Globus pallidus (tissue), 1 donor: ENCODE measurements around the gene PLPP4.

ENCODE experiments used
- DNase-seq: peaks from one replicate; pipeline ENCODE4 v3.0.0-alpha.2; 2015; ENCODE audit warnings: low spot score

PLPP4 gene

DNA sequence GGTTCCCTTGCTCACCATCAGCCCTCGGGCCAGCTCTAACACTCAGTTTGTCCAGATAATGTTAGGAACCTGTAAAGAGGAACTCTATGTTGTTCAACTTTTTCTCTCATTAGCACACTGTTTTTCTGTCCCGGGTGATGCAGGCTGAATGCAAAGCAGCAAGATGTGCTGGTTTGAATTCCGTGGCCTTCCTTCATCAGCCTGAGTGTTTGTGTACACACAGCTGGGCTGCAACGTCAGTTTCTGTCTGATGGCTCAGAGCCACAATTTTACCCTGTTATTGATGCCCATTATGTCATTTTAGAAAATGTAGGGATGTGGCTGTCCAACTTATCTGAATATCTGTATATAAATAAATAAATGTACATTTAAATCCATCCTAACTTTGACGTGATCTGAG is 152.0 kb downstream of the PLPP4 start:
- peak; percentile 8 for DNase-seq

DNA sequence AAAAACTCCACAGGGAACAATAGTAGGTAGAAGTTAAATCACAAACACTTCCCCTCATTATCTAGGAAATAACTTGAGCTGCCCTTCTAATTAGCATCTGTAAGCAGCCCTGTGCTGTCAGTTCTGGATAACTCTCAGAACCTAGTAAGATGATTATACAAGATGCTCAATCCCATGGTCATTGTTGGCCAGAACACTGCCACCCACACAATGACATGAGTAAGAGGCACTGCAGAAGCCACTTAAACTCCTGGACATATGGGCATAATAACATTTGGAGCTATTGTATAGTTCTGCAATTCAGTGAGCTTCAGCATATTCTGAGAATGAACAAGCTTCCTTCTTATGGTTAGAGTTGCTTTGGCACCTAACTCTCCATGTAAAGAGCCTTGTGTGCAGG is 153.8 kb downstream of the PLPP4 start:
- no peak for DNase-seq

DNA sequence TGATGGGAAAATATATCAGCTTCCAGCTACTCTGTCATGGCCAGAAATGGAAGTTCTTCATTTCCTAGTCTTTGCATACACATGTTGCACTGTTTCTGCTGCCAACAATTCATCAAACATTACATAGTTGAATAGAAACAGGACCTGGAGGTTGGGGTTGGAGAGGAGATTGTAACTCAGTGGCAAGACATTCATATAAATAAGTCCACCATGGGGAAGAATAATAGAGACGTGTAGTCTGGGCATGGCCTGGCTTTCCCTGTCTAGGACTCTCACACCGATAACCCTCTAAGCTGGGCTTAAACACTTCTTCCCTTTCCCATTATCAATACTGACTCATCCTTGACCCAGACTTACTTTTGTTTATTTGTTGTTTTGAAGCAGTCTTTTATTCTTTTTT is 155.7 kb downstream of the PLPP4 start:
- DNase-seq, result no peak

DNA sequence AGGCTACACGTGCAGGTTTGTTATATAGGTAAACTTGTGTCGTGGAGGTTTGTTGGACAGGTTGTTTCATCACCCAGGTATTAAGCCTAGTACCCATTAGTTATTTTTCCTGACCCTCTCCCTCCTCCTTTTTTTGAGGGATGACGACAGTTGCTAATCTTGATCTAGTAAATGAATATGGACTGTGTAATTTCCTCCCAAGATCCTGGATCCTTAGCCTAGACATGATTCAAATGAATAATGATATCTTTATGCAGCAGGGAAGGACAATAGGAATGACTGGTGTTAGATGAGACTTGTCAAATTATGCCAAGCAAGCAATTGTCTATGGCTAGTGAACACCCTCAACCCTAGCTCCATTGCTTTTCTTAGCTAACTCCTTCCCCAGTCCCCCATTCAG is 156.2 kb downstream of the PLPP4 start:
- DNase-seq, result no peak

DNA sequence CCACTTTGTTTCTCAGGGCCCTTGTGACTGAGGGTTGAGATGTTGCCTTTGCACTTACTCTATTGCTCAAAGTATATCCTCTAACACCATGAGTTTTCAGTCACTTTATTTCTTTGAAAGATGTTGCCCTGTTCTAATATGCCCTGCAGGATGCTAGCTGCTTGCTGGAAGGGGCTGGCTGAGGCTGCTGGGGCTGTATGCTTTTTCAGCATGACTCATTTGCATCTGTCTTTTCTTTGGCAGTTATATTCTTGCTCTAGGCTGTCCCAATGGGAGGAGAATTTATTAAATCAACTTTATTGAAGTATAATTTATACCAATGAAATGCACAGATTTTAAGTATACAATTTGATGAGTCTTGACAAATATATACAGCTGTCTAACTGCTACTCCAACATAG is 157.7 kb downstream of the PLPP4 start:
- no peak for DNase-seq

DNA sequence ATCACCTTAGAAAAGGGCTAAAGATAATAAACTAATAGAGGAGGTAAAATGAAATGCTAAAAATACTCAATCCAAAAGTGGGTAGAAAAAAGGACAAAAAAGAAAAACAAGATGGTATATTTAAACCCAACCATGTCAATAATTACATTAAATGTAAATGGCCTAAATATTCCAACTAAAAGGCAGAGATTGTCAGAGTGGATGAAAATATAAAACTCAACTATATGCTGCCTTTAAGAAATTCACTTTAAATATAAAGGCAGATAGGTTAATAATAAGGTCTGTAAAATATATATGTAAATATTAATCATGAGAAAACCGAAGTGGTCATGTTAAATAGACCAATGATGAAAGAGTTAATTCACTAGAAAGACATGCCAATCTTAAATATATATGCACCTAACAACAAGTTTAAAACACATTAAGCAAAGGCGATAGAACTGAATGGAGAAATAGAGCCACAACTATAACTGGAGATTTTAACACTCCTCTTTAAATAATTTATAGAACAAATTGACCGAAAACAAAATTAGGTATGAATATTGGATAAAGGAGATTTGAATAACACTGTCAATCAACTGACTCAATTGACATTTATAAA is 159.4 kb downstream of the PLPP4 start:
- no peak for DNase-seq

DNA sequence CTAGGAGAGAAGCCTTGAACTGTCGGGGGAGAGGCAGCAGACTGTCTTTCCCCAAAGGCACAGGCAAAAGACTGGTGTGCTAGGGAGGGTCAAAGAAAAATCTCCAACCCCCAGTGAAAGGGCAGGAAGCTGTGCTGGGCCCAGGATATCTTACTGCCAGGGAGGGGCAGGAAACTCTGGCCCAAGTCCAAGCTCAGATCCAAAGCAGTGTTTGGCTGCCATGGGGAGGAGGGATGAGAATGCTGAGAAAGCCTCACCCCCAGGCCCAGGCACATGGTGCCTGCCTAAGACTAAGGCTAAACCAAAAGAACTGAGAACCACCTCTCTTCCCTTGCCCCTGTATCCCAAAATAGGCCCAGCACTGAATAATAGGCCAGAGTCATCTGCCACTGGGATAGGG is 171.2 kb downstream of the PLPP4 start:
- DNase-seq, result no peak

DNA sequence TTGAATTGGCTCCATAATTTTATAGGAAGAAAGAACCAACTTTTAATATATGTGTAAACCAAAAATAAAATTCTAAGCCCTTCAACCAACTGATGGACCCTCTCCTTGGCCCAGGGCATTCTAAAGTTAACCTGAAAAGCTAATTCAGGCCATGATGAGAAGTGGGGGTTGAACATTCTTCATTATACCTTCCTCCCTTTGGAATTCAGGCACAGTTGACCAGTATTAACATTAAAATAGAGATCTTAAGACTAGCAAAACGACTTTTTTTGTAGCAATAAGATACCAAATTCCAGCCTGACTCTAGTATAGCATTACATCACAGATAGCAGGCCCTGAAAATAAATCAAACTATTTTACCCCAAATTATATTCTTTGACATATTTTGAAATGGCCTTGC is 173.2 kb downstream of the PLPP4 start:
- no peak for DNase-seq

DNA sequence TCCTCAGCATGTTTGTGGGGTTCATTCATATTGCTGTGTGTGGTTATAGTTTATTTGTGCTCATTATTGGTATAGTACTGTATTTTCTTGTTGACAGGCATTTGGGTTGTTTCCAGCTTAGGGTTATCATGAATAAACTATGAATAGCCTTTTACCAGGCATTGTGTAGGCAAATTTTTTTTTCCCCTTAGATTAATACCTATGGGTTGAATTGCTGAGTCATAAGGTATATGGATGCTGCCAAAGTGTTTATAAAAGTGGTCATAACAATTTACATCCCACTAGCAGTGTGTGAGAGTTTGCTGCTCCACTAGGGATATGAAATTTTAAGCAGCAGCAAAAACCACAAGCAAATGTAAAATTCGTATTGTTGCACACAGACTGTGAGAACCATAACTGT is 175.0 kb downstream of the PLPP4 start:
- no peak for DNase-seq

DNA sequence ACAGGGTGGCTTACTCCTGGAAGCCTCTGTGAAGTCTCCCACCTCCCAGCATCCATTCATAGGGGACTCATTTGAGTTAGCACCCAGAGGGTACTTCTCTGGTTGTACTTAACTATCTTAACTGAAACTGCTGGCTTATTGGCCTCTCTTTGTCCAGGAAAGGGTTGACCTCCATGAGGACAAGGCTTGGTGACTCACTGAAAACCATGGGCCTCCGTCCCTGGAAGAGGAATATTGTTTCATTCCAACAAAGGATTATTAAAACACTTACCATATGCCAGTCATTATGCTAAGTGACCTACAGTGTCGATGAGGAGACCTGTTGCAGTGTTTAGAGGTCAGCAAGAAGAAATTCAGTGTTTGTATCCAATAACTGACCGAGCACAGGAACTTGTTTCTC is 175.9 kb downstream of the PLPP4 start:
- DNase-seq, result no peak

DNA sequence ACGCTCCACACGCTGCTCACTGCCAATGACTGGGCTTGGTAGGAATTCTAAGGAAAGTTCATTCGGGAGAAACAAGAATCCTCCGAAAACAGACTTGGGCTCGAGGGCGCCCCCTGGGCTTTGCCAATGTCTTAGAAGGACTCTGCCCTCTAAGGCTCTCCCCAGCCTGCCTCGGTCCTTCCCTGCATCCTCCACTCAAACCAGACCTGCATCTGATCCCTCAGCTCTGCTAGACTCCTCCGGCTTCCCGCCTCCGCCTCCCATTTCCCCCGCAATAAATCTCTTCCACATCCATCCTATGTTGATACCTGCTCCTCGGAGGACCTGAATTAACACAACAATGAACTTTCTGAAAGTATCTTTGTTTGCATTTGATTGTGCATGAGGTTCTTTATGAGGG is 177.6 kb downstream of the PLPP4 start:
- DNase-seq, result no peak
